Liver (tissue), 9 donors: ENCODE measurements around the gene KAZN. TPM values are rescaled to one million over a fixed set of nuclear protein-coding genes. Genes with fewer than 3 reads are reported as not detected.

ENCODE experiments used
- DNase-seq: peaks from one replicate; pipeline ENCODE4 v3.0.0-alpha.2; 2017; ENCODE audit warnings: low spot score
- H3K27ac ChIP-seq, 2 donors: one replicate each; pipeline ENCODE4 v1.7.0; 2013; ENCODE audit warnings: inconsistent platforms in 2 of 2, low read length in 2 of 2, control low read depth in 1 of 2, low read depth in 1 of 2, mild to moderate bottlenecking in 1 of 2
- H3K27me3 ChIP-seq, 4 donors: one replicate each; pipeline versions ENCODE4 v1.6.1 to v1.7.0; 2013; ENCODE audit warnings: low read length in 3 of 4, inconsistent platforms in 1 of 4, mild to moderate bottlenecking in 1 of 4, moderate library complexity in 1 of 4; ENCODE audit not compliant: control insufficient read depth in 4 of 4, insufficient read depth in 4 of 4
- H3K36me3 ChIP-seq, 4 donors: one replicate each; pipeline versions ENCODE4 v1.6.1 to v1.7.0; 2013; ENCODE audit warnings: low read length in 3 of 4, mild to moderate bottlenecking in 3 of 4, low read depth in 1 of 4, moderate library complexity in 1 of 4; ENCODE audit not compliant: control insufficient read depth in 4 of 4, insufficient read depth in 3 of 4
- H3K4me1 ChIP-seq, 4 donors: one replicate each; pipeline versions ENCODE4 v1.6.1 to v1.7.0; 2013; ENCODE audit warnings: low read length in 3 of 4, mild to moderate bottlenecking in 3 of 4, moderate library complexity in 1 of 4; ENCODE audit not compliant: control insufficient read depth in 4 of 4, insufficient read depth in 4 of 4
- H3K4me3 ChIP-seq, 3 donors: one replicate each; pipeline versions ENCODE4 v1.6.1 to v1.7.0; 2013; ENCODE audit warnings: low read length in 3 of 3, control low read depth in 1 of 3, low read depth in 1 of 3, mild to moderate bottlenecking in 1 of 3
- H3K9ac ChIP-seq, 2 donors: one replicate each; pipeline ENCODE4 v1.7.0; 2013; ENCODE audit warnings: low read length in 2 of 2, mild to moderate bottlenecking in 2 of 2, moderate library complexity in 2 of 2, control low read depth in 1 of 2, low read depth in 1 of 2
- H3K9me3 ChIP-seq, 4 donors: one replicate each; pipeline versions ENCODE4 v1.6.1 to v1.7.0; 2013; ENCODE audit warnings: low read length in 3 of 4; ENCODE audit not compliant: control insufficient read depth in 4 of 4
- ATF3 ChIP-seq: IDR thresholded peaks from 2 replicates; pipeline ENCODE4 v1.6.1; 2016; ENCODE audit warnings: antibody characterized with exemption
- EGR1 ChIP-seq, 2 donors: IDR thresholded peaks; 2 replicates each; pipeline ENCODE4 v1.6.1; 2016 to 2018; ENCODE audit warnings: antibody characterized with exemption in 2 of 2, low read depth in 2 of 2
- FOXA1 ChIP-seq: IDR thresholded peaks from 2 replicates; pipeline ENCODE4 v1.6.1; 2016; ENCODE audit warnings: antibody characterized with exemption
- FOXA2 ChIP-seq: IDR thresholded peaks from 2 replicates; pipeline ENCODE4 v1.6.1; 2016; ENCODE audit warnings: antibody characterized with exemption
- HNF4A ChIP-seq, 2 donors: conservative IDR thresholded peaks; 2 replicates each; pipeline ENCODE4 v1.6.1; 2016; ENCODE audit warnings: antibody characterized with exemption in 2 of 2, mild to moderate bottlenecking in 2 of 2
- HNF4G ChIP-seq: IDR thresholded peaks from 2 replicates; pipeline ENCODE4 v1.6.1; 2016; ENCODE audit warnings: antibody characterized with exemption
- JUND ChIP-seq, 2 donors: IDR thresholded peaks; 2 replicates each; pipeline ENCODE4 v1.6.1; 2016; ENCODE audit warnings: antibody characterized with exemption in 2 of 2
- MAX ChIP-seq: IDR thresholded peaks from 2 replicates; pipeline ENCODE4 v1.6.1; 2016; ENCODE audit warnings: antibody characterized with exemption
- NR2F2 ChIP-seq: IDR thresholded peaks from 2 replicates; pipeline ENCODE4 v1.6.1; 2016; ENCODE audit warnings: antibody characterized with exemption
- REST ChIP-seq: IDR thresholded peaks from 2 replicates; pipeline ENCODE4 v1.6.1; 2016; ENCODE audit warnings: antibody characterized with exemption, mild to moderate bottlenecking
- RXRA ChIP-seq, 2 donors: IDR thresholded peaks; 2 replicates each; pipeline ENCODE4 v1.6.1; 2017 to 2018; ENCODE audit warnings: antibody characterized with exemption in 2 of 2, mild to moderate bottlenecking in 1 of 2
- SP1 ChIP-seq: IDR thresholded peaks from 2 replicates; pipeline ENCODE4 v1.6.1; 2018; ENCODE audit warnings: antibody characterized with exemption, mild to moderate bottlenecking
- YY1 ChIP-seq: IDR thresholded peaks from 2 replicates; pipeline ENCODE4 v1.6.1; 2016; ENCODE audit warnings: antibody characterized with exemption, mild to moderate bottlenecking
- ZBTB33 ChIP-seq: IDR thresholded peaks from 2 replicates; pipeline ENCODE4 v1.6.1; 2016; ENCODE audit warnings: antibody characterized with exemption
- WGBS: extraction: QIAGEN DNeasy Blood & Tissue Kit; methylation state at CpG from one replicate; pipeline ENCODE4 v1.1.7; 2013; 5-methylcytosine and 5-hydroxymethylcytosine counted together
- polyA plus RNA-seq, 2 donors: library from polyadenylated mRNA; stranded (reverse) in 1 of 2; unstranded in 1 of 2; fragments of 200-250 nt in 1 of 2; fragments of >200 nt in 1 of 2; fragmentation: Nextera tagmentation in 1 of 2; extraction: Ambion mirVana in 1 of 2; gene quantifications; one replicate each; pipeline versions ENCODE4 v1.2.1 to v1.2.3, GENCODE V29; 2013 to 2015
- total RNA-seq, 2 donors: library from RNA; depleted of rRNA; stranded (reverse); fragments of >200 nt; gene quantifications; one replicate each; pipeline ENCODE4 v1.2.3, GENCODE V29; 2014
- donor health status: healthy.
- donor health status: healthy.
- donor health status: healthy.
- donor health status: healthy.
- donor health status: healthy.

KAZN gene
- total and polyA plus RNA-seq, 4 donors, result 1.9 to 6.9 (median 2.4) TPM

- no peak overlapping the region for H3K4me3 ChIP-seq
- H3K27me3 ChIP-seq, result no peaks in the 10 kb centered on the region
- no peak overlapping the region for H3K9ac ChIP-seq
- H3K27ac ChIP-seq, result peak overlapping the region; percentile 4 to 46
- TF ChIP-seq SP1 (peak; percentile 13), ZBTB33 (no peak), EGR1 (IDR thresholded peaks at IDR 0.05; ENCODE audit: low read depth in 2 of 2) (no peak), FOXA1 (no peak), YY1 (no peak), MAX (no peak), RXRA (IDR thresholded peaks at IDR 0.05) (peak; percentile 46 to 55), REST (no peak), JUND (IDR thresholded peaks at IDR 0.05) (peak; percentile 24 to 50), FOXA2 (no peak), NR2F2 (no peak), ATF3 (no peak), HNF4G (no peak)
- no peak for DNase-seq
- 76% methylated on average over 4 of the region's 4 CpGs for WGBS
- no peaks in the 10 kb centered on the region for H3K36me3 ChIP-seq
- H3K4me1 ChIP-seq, result no peaks in the 10 kb centered on the region
- peaks cover 7 to 15% (median 11%) of the 10 kb centered on the region in 4 donors for H3K9me3 ChIP-seq
These were observed 243.9 kb downstream of the KAZN start for GRCh38 chr1:14842361-14842760.

GRCh38 chr1:14842891-14843290, 244.4 kb downstream of the KAZN start:
- peaks cover 7 to 15% (median 11%) of the 10 kb centered on the region in 4 donors for H3K9me3 ChIP-seq
- no peak overlapping the region for H3K9ac ChIP-seq
- TF ChIP-seq SP1 (no peak), HNF4A (conservative IDR thresholded peaks at IDR 0.05) (no peak), MAX (no peak), ATF3 (no peak), EGR1 (IDR thresholded peaks at IDR 0.05; ENCODE audit: low read depth in 2 of 2) (no peak)
- DNase-seq, result no peak
- H3K4me1 ChIP-seq, result no peaks in the 10 kb centered on the region
- peak overlapping the region in 1 of 2 donors; percentile 18 for H3K27ac ChIP-seq
- 59% methylated on average over 2 of the region's 2 CpGs for WGBS
- no peaks in the 10 kb centered on the region for H3K36me3 ChIP-seq
- H3K27me3 ChIP-seq, result no peaks in the 10 kb centered on the region
- H3K4me3 ChIP-seq, result no peak overlapping the region
